ENCODE measurements around the gene RFXANK.

- no peak for TF ChIP-seq ZSCAN5A (tag by site-specific recombination; IDR thresholded peaks at IDR 0.05)
- no peak for TF ChIP-seq ZIC2 (tag by site-specific recombination; IDR thresholded peaks at IDR 0.05)
- no peak for TF ChIP-seq ZNF768 (tag by site-specific recombination; IDR thresholded peaks at IDR 0.05)
- TF ChIP-seq ZBTB49 (tag by site-specific recombination; IDR thresholded peaks at IDR 0.05; ENCODE audit: low read depth): no peak
- TF ChIP-seq CTCF (tag by site-specific recombination; IDR thresholded peaks at IDR 0.05): no peak
- TF ChIP-seq ZFP3 (tag by site-specific recombination; IDR thresholded peaks at IDR 0.05; ENCODE audit: low read depth): no peak
- TF ChIP-seq ZSCAN4 (tag by site-specific recombination; IDR thresholded peaks at IDR 0.05): no peak
- no peak for TF ChIP-seq ZNF514 (tag by site-specific recombination; IDR thresholded peaks at IDR 0.05)
- no peak for TF ChIP-seq TCF7L2 (IDR thresholded peaks at IDR 0.05; ENCODE audit: borderline replicate concordance, low read depth, low read length)
These were observed 10.5 kb upstream of the RFXANK start for GRCh38 chr19:19181488-19181998.

All from HEK293 (cell line).